Measurements from ENCODE around the gene CHI3L2. TPM values are rescaled to one million over a fixed set of nuclear protein-coding genes. Genes with fewer than 3 reads are reported as not detected.

CHI3L2 gene
- total and polyA plus RNA-seq, 3 donors from 2014 or later: 0.55 to 5.0 (median 4.3) TPM

DNA sequence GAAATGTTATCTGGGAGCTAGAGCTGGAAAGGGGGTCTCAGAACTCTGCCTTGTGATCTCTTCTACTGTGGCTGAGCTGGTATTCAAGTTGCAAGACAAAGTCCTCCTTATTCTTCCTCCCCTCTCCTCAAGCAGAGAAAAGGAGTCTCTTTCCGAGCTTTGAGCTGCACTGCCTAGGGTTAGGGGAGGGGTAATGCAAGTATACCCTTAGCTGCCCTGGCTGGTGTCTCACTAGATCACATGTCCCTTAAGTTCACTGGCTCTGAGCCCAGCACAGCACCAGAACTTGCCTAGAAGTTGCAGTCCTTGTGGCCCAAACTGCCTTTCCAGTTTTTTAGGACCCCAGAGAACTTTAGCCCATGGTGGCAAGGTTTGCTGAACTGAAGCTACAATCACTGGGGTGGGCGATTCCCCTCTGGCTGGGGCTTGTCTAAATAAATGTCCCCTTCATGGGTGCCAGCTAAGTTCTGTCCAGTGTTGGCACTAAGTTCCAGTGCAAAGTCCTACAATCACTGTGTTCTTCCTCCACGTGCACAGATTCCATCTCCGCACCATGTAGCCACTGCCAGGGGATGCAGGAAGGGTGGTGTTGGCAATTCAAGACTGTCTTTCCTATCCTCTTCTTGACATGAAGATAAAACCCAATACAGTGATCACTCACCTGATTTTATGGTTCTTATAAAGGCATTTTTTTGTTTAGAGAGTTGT is 40.4 kb downstream of the CHI3L2 start:
- no peak overlapping the region for H3K27ac ChIP-seq
- no peaks in the 10 kb centered on the region for H3K36me3 ChIP-seq (ENCODE audit: low read depth, missing control alignments)
- intact Hi-C loops (cut with DNase I; ENCODE audit: low total_unique reads): no loop called here
- no peak for TF ChIP-seq POLR2A (IDR thresholded peaks at IDR 0.05)
- TF ChIP-seq, protein P1, sequence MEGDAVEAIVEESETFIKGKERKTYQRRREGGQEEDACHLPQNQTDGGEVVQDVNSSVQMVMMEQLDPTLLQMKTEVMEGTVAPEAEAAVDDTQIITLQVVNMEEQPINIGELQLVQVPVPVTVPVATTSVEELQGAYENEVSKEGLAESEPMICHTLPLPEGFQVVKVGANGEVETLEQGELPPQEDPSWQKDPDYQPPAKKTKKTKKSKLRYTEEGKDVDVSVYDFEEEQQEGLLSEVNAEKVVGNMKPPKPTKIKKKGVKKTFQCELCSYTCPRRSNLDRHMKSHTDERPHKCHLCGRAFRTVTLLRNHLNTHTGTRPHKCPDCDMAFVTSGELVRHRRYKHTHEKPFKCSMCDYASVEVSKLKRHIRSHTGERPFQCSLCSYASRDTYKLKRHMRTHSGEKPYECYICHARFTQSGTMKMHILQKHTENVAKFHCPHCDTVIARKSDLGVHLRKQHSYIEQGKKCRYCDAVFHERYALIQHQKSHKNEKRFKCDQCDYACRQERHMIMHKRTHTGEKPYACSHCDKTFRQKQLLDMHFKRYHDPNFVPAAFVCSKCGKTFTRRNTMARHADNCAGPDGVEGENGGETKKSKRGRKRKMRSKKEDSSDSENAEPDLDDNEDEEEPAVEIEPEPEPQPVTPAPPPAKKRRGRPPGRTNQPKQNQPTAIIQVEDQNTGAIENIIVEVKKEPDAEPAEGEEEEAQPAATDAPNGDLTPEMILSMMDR (IDR thresholded peaks at IDR 0.05): no peak
- DNase-seq: no peak
- H3K4me3 ChIP-seq: no peak overlapping the region
- no peaks in the 10 kb centered on the region for H3K27me3 ChIP-seq
- H3K4me1 ChIP-seq: peaks cover 6% of the 10 kb centered on the region
- H3K9me3 ChIP-seq: no peaks in the 10 kb centered on the region
- WGBS, 2 donors: 78 to 81% methylated on average over 3 to 4 of the region's 4 CpGs

DNA sequence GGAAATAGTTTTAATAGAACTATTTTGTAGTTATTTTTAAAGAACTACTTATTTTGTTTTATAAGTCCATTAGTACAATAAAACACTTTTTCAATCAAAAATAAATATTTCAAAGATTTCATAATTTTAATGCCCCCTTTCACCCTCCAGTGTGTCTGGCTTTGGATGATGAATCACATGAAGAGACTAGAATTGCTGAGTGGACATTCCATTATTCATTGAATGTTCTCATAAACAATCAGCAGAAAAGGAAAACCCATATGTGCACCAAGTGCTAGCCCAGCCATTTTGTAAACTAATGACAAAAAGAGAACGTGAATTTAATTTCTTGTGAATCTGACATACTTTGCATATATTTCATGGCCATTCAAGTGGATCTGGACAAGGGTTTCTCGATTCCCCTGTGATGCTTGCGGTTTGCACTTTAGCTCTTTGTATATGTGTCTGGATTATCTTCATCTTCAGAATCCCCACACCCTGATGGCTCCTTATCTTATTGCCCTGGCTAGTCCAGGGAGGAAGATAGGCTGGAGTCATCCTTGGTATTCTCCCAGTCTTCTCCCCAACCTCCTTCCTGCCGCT is 42.4 kb downstream of the CHI3L2 start:
- Histone ChIP-seq H3K9me3 (no peaks in the 10 kb centered on the region), H3K27me3 (no peaks in the 10 kb centered on the region)

GRCh38 chr1:111270771-111271463 is 43.4 kb downstream of the CHI3L2 start:
- peak; percentile 35 for DNase-seq
- Histone ChIP-seq H3K36me3 (ENCODE audit: low read depth, missing control alignments) (no peaks in the 10 kb centered on the region), H3K4me3 (peak overlapping the region; percentile 11 to 18), H3K27ac (no peak overlapping the region), H3K27me3 (no peaks in the 10 kb centered on the region), H3K9me3 (no peaks in the 10 kb centered on the region), H3K4me1 (peaks cover 6% of the 10 kb centered on the region)
- 2 to 7% methylated on average over 22 to 24 of the region's 40 CpGs for WGBS, 2 donors
- TF ChIP-seq POLR2A (IDR thresholded peaks at IDR 0.05): no peak
- TF ChIP-seq, protein P1 (IDR thresholded peaks at IDR 0.05): no peak
- intact Hi-C loops (cut with DNase I; ENCODE audit: low total_unique reads): no loop called here

More for the DNA sequence above, 42.4 kb downstream of the CHI3L2 start:
- no peak for TF ChIP-seq POLR2A (IDR thresholded peaks at IDR 0.05)
- Histone ChIP-seq H3K27ac (no peak overlapping the region), H3K36me3 (ENCODE audit: low read depth, missing control alignments) (no peaks in the 10 kb centered on the region), H3K4me1 (peaks cover 6% of the 10 kb centered on the region), H3K4me3 (no peak overlapping the region)
- 57 to 76% methylated on average over 4 of the region's 4 CpGs for WGBS, 2 donors
- intact Hi-C loops (cut with DNase I; ENCODE audit: low total_unique reads): no loop called here
- no peak for DNase-seq

GRCh38 chr1:111271464-111271801 is 43.9 kb downstream of the CHI3L2 start:
- no peak for DNase-seq
- Histone ChIP-seq H3K4me1 (peaks cover 6% of the 10 kb centered on the region), H3K36me3 (ENCODE audit: low read depth, missing control alignments) (no peaks in the 10 kb centered on the region), H3K27ac (no peak overlapping the region), H3K4me3 (peak overlapping the region; percentile 11 to 18), H3K9me3 (no peaks in the 10 kb centered on the region), H3K27me3 (no peaks in the 10 kb centered on the region)
- intact Hi-C loops (cut with DNase I; ENCODE audit: low total_unique reads): no loop called here
- 2 to 23% methylated on average over 16 of the region's 16 CpGs for WGBS, 2 donors
- TF ChIP-seq POLR2A (IDR thresholded peaks at IDR 0.05): no peak

- no peak for DNase-seq
- intact Hi-C loops (cut with DNase I; ENCODE audit: low total_unique reads): no loop called here
- WGBS, 2 donors: 59 to 75% methylated on average over 3 of the region's 3 CpGs
- Histone ChIP-seq H3K27me3 (no peaks in the 10 kb centered on the region), H3K27ac (no peak overlapping the region), H3K36me3 (ENCODE audit: low read depth, missing control alignments) (no peaks in the 10 kb centered on the region), H3K4me1 (peaks cover 6% of the 10 kb centered on the region), H3K9me3 (no peaks in the 10 kb centered on the region), H3K4me3 (no peak overlapping the region)
- no peak for TF ChIP-seq POLR2A (IDR thresholded peaks at IDR 0.05)
- TF ChIP-seq, protein P1 (IDR thresholded peaks at IDR 0.05): no peak
Measured at GRCh38 chr1:111272081-111272480, 44.6 kb downstream of the CHI3L2 start.
